ENCODE results near the gene ITPR2. TPM values are rescaled to one million over a fixed set of nuclear protein-coding genes. Genes with fewer than 3 reads are reported as not detected.

ITPR2 gene
- polyA plus RNA-seq, 1 of the 3 experiments (the other 2 are of a cell fraction) = 2.3 TPM

- no peak for TF ChIP-seq CHD2 (IDR thresholded peaks at IDR 0.05; ENCODE audit: low read length, partially characterized antibody)
- TF ChIP-seq USF2 (IDR thresholded peaks at IDR 0.05; ENCODE audit: borderline replicate concordance, low read depth, low read length) = no peak
- TF ChIP-seq RXRA (IDR thresholded peaks at IDR 0.05; ENCODE audit: borderline replicate concordance, low read depth) = no peak
- TF ChIP-seq EP300 (IDR thresholded peaks at IDR 0.05; ENCODE audit: borderline replicate concordance in 1 of 2, low read depth in 1 of 2, low read length in 1 of 2) = no peak
Observed at GRCh38 chr12:26287671-26288381, 545.2 kb downstream of the ITPR2 start (continued).

Small RNAs within 50 kb of the gene (small RNA-seq; reads per million reads assigned to genes)
- 0 reads per million in 7 experiments for gene RNA5SP354

Other genes starting within 250 kb of the ITPR2 start
- 7.2 and 9.7 TPM in 2 replicates for gene INTS13, start 104.8 kb upstream of the ITPR2 start, polyA plus RNA-seq (2012; rRNA removed)
- 20.6 and 21.7 TPM in 2 replicates for gene FGFR1OP2, start 105.3 kb upstream of the ITPR2 start, polyA plus RNA-seq (2012; rRNA removed)
- 72.1 and 121 TPM in 2 replicates for gene TM7SF3, start 181.2 kb upstream of the ITPR2 start, polyA plus RNA-seq (2012; rRNA removed)
- gene MED21, start 189.4 kb upstream of the ITPR2 start, polyA plus RNA-seq (2012; rRNA removed) = 13.9 and 19.4 TPM in 2 replicates
- not detected in 2 replicates for gene C12orf71, start 249.4 kb upstream of the ITPR2 start, polyA plus RNA-seq (2012; rRNA removed)